Measurements from ENCODE around the gene SON.
A peak's percentile ranks its signal among the peaks of the same experiment; 100 is the strongest.
"Not testable (repeated sequence)": the region's sequence is repeated elsewhere in the genome, so short reads cannot be mapped to it uniquely, and the experiment has no call there.

SON gene

DNA sequence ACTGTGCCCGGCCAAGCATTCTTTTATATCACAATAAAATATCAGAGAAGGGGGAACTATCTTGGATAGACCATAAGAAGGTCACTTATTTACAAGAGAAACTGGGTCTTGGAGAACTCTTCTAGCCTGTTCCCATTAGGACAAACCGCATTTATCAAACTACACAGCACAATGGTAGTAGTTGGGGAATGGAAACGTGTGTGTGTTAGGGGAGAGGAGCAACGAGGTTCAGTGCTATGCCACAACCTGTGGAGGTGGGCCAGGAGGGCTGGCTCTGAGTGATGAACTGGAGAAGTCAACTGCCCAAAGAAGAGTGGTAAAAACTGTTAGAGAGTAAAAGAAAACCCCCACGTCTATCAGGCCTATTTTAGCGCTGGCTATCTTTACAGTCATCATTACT is 44.1 kb downstream of the SON start:
- FAIRE-seq (peak; percentile 38), DNase-seq (ENCODE audit: insufficient read length) (no peak)
- TF ChIP-seq POLR2A (IDR thresholded peaks at IDR 0.05; ENCODE audit: low read depth, low read length) = no peak

DNA sequence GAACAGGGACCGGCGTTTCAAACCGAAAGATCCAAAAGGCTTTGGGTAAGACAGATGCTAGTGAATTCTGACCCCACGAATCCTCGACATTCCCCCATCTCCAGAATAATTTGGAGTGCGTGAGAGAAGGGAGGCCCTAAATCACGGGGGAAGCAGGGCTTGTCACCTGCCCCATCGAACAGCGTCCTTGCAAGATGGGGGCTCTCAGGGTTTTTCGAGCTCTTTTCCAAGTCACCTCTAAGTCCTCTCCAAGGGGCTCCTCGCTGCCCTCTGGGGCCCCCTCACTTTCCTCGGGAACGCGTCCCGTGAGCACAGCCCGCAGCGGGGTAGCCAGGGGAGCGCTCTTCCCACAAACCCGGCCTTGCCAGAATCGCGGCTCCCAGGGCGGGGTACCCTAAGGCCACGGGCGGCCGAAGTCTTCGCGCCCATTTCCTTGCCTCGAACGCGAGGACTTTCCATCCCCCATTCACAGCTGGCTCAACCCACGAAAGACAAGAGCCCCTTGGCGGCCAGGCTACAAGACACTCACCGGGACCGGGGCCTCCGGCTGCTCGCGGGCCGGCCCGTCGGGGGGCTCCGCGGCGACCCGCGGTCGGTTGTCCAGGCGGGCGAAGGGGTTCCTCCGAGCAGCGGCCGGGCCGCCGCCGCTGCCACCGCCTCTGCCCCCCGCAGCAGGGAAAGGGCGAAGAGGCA is 45.1 kb downstream of the SON start:
- no peak for FAIRE-seq
- no peak for TF ChIP-seq TAF1 (IDR thresholded peaks at IDR 0.05; ENCODE audit: borderline replicate concordance, low read depth, low read length)
- TF ChIP-seq POLR2AphosphoS5 (IDR thresholded peaks at IDR 0.05; ENCODE audit: low read depth, low read length) = no peak
- TF ChIP-seq POLR2A (IDR thresholded peaks at IDR 0.05; ENCODE audit: low read depth, low read length) = no peak
- DNase-seq (ENCODE audit: insufficient read length) = peak; percentile 25

DNA sequence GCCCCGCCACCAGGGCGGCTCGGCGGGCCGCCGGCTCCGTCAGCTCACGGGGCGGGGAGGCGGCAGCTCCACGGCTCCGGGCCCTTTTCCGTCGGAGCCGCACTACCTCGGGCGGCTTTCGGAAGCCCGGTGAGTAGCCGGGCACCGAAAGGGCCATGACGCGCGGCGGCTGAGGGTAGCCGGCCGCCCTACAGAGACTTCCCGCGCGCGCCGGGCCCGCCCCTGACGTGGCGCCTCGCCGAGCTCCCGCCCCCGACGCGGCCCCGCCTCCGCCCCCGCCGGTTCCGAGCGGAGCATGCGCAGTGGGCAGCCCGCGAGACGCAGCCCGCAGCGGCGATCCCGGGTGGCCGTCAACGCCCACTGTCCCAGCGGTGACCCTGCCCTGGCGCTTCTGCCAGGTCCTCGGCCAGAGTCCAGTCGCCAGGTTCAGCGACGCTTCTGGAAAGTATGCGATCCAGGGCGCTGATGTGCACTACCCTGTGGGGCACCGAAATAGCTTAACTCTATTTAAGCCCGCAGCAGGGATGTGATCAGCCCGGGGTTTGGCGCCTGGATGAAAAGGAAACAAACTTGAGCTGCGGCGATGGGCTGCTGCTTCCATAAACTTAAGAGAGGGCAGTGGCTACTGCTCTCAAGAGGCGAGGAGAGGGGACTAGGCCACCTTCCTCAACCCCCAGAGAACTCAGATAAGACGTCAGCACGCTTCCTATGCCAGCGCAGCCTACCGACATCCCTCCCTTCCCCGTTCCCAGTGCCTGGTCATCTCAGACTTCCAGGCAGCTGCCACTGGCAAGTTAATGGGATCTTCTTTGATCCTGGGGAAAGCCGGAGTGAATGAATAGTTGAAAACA is 45.9 kb downstream of the SON start, which contains the start of gene DONSON:
DONSON (minus strand) TSS at position 200 of the 851 bp plus-strand sequence; CDS start at position 157, 43 bp downstream.
- FAIRE-seq (peak; percentile 97), DNase-seq (ENCODE audit: insufficient read length) (peak; percentile 84)
- peak; percentile 60 for TF ChIP-seq TAF1 (IDR thresholded peaks at IDR 0.05; ENCODE audit: borderline replicate concordance, low read depth, low read length)
- no peak for TF ChIP-seq POLR2AphosphoS5 (IDR thresholded peaks at IDR 0.05; ENCODE audit: low read depth, low read length)
- peak; percentile 86; the same call in 1 of the 2 replicates for TF ChIP-seq POLR2A (IDR thresholded peaks at IDR 0.05; ENCODE audit: low read depth, low read length)

DNA sequence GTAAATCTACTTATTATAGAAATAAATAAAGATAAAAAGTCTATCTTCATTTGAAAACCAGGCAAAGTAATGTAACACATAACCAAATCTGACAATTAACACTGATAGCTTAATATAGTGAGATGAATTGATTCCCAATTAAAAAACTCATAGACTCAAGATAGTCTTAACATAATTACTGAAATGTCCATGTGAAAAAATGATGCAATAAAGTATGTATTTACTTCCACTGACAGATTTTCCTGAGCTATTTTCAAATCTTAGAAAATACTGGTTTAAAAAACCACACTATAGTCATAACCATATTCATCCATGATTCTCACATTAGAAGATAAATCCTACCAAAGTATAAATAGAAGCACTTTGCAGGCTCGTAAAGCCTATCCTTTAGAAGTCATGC is 55.2 kb downstream of the SON start:
- DNase-seq (ENCODE audit: insufficient read length) (no peak), FAIRE-seq (no peak)
- no peak for TF ChIP-seq POLR2A (IDR thresholded peaks at IDR 0.05; ENCODE audit: low read depth, low read length)
- TF ChIP-seq POLR2AphosphoS5 (IDR thresholded peaks at IDR 0.05; ENCODE audit: low read depth, low read length) = no peak
- TF ChIP-seq TAF1 (IDR thresholded peaks at IDR 0.05; ENCODE audit: borderline replicate concordance, low read depth, low read length) = no peak

DNA sequence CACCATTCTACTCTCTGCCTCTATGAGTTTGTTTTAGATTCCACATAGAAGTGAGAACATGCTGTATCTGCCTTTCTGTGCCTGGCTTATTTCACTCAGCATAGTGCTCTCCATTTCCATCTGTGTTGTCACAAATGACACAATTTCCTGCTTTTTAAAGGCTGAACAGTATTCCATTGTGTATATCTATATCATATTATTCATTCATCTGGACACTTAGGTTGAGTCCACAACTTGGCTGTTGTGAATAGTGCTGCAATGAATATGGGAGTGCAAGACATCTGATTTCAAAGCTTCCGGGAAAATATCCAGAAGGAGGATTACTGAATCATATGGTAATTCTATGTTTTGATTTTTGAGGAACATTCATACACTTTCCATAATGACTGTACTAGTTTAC is 65.7 kb downstream of the SON start:
- DNase-seq (ENCODE audit: insufficient read length) (no peak), FAIRE-seq (no peak)
- TF ChIP-seq POLR2AphosphoS5 (IDR thresholded peaks at IDR 0.05; ENCODE audit: low read depth, low read length) (no peak), POLR2A (IDR thresholded peaks at IDR 0.05; ENCODE audit: low read depth, low read length) (no peak), TAF1 (IDR thresholded peaks at IDR 0.05; ENCODE audit: borderline replicate concordance, low read depth, low read length) (no peak)

DNA sequence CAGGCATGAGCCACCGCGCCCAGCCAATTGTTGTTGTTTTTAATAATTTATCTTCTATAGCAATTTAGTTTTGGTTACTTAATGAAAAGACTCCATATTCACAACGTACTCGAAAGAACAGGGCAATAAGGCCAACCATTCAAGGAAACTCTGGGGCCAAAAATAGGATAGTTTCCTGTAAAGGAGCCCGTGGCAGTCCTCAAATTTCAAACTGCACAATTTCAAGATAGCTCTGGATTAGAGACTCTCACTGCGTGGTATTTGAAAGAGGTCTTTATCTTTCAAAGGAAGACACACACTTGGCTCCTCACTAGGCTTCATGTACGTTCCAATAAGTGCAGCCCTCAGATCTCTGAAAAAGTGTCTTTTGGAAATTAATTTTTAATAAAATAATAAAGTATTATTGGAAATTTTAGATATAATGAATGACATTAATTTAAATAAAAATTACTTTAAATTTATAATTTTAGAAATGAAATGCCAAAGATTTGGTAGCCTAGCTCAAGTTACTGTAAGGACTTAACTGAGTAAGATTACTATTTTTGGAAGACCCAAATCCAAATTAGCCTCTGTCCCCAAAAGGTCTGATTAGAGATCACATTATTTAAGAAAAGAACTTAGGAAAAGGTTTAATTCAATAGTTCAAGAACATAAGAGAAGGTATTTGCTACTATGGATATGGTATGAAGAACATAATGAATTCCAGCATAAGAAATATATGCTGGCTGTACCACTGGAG is 68.3 kb downstream of the SON start:
- TF ChIP-seq TAF1 (IDR thresholded peaks at IDR 0.05; ENCODE audit: borderline replicate concordance, low read depth, low read length) = no peak
- TF ChIP-seq POLR2AphosphoS5 (IDR thresholded peaks at IDR 0.05; ENCODE audit: low read depth, low read length) = no peak
- TF ChIP-seq POLR2A (IDR thresholded peaks at IDR 0.05; ENCODE audit: low read depth, low read length) = no peak
- DNase-seq (ENCODE audit: insufficient read length) (no peak), FAIRE-seq (no peak)

DNA sequence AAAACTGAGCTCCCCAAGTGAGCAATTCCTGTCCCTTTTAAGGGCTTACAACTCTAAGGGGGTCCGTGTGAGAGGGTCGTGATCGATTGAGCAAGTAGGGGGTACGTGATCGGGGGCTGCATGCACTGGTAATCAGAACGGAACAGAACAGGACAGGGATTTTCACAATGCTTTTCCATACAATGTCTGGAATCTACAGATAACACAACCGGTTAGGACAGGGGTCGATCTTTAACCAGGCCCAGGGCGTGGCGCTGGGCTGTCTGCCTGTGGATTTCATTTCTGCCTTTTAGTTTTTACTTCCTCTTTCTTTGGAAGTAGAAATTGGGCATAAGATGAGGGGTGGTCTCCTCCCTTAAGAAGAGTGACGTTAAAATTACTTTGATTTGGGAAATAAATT is 74.7 kb downstream of the SON start:
- not testable (repeated sequence) for DNase-seq (ENCODE audit: insufficient read length); FAIRE-seq

DNA sequence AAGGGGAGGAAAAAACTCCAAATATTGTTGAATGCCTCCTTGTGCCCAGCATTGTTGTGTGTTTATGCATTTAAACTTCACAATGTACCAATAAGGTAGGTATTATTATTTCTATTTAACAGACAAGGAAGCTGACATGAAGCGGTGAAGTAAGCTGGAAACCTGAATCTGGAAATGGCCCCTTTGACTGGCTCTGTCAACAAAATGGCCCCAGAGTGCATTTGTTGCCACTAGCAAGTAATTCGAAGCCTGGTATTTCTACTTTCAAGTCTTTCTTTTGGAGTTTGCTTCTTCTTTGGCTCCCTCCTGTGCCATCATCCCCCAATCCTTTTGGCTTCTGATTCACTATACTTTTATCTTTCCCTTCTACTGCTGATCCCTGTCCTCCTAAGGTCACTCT is 75.6 kb downstream of the SON start:
- DNase-seq (ENCODE audit: insufficient read length) = no peak
- TF ChIP-seq POLR2AphosphoS5 (IDR thresholded peaks at IDR 0.05; ENCODE audit: low read depth, low read length) = no peak
- no peak for TF ChIP-seq POLR2A (IDR thresholded peaks at IDR 0.05; ENCODE audit: low read depth, low read length)
- TF ChIP-seq TAF1 (IDR thresholded peaks at IDR 0.05; ENCODE audit: borderline replicate concordance, low read depth, low read length) = no peak
- FAIRE-seq = no peak

DNA sequence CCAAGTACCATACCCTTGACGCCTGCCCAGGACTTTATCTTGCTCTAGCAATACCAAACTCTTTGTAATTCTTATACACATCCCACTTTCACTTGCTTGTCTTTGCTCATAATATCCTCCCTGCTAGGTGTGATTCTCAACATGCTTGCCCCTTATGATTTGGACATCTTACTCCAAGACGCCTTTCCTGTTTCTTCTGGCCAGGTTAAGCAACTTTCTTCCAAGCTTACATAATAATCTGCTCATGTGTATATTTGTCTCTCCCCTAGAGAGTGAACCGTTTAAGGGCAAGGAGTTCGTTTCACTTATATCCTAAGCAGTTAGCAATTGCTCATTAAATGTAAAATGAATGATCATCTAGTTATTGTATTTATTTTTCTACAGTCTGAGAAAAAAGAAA is 76.9 kb downstream of the SON start:
- FAIRE-seq = no peak
- no peak for DNase-seq (ENCODE audit: insufficient read length)
- TF ChIP-seq POLR2AphosphoS5 (IDR thresholded peaks at IDR 0.05; ENCODE audit: low read depth, low read length) = no peak
- no peak for TF ChIP-seq TAF1 (IDR thresholded peaks at IDR 0.05; ENCODE audit: borderline replicate concordance, low read depth, low read length)
- no peak for TF ChIP-seq POLR2A (IDR thresholded peaks at IDR 0.05; ENCODE audit: low read depth, low read length)

DNA sequence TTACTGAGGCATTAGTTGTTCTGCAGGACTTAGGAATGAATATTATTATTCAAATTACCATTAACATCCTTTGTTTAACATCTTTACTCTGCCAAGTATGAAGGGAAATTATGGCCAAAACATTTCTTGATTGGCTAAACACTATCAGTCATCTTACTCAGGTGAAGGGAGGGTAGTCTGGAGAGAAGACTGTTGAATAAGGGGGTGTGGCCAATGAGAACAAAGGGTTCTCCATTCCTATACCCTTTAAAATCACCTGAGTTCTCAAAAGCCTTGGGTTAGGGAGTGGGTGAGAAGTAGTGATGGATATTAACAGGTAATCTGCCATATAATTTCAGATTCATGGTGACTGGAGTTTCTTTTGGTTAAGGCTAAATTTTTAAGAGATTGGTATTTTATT is 79.4 kb downstream of the SON start:
- FAIRE-seq = no peak
- TF ChIP-seq POLR2AphosphoS5 (IDR thresholded peaks at IDR 0.05; ENCODE audit: low read depth, low read length) (no peak), POLR2A (IDR thresholded peaks at IDR 0.05; ENCODE audit: low read depth, low read length) (no peak), TAF1 (IDR thresholded peaks at IDR 0.05; ENCODE audit: borderline replicate concordance, low read depth, low read length) (no peak)
- no peak for DNase-seq (ENCODE audit: insufficient read length)

DNA sequence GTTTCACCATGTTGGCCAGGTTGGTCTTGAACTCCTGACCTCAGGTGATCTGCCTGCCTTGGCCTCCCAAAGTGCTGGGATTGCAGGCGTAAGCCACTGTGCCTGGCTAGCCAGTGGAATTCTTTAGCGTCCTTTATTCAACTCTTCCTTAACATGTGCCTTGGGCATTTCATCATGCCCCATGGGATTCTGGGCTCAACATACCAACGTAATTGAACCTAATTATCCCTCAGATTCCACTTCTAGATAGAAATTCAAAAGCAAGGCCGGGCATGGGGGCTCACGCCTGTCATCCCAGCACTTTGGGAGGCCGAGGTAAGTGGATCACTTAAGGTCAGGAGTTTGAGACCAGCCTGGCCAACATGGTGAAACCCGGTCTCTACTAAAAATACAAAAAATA is 83.3 kb downstream of the SON start:
- FAIRE-seq = not testable (repeated sequence)

More for the DNA sequence above, 83.3 kb downstream of the SON start:
- DNase-seq (ENCODE audit: insufficient read length) = not testable (repeated sequence)

Data from GM12892 (cell line).